Activated CD4-positive, alpha-beta memory T cell treated with anti-CD3 and anti-CD28 coated beads for 36 hours (primary cell): Measurements from ENCODE around the gene KLK6. TPM values are rescaled to one million over a fixed set of nuclear protein-coding genes. Genes with fewer than 3 reads are reported as not detected.
"Not testable (repeated sequence)": the region's sequence is repeated elsewhere in the genome, so short reads cannot be mapped to it uniquely, and the experiment has no call there.

Experiments used
- CTCF ChIA-PET: fragments of 350-600 bp; sonication (Branson Sonifier 250); formaldehyde crosslinking; loops from one replicate; lab custom pipeline; 2021; ENCODE audit warnings: antibody characterized with exemption, inconsistent platforms; lab: Charles Lee
- POLR2A ChIA-PET: fragments of 350-600 bp; sonication (Branson Sonifier 250); formaldehyde crosslinking; loops from one replicate; lab custom pipeline; 2021; ENCODE audit warnings: antibody characterized with exemption; lab: Charles Lee
- DNase-seq: peaks from one replicate; pipeline ENCODE4 v3.0.0-alpha.2; 2020
- H3K27ac Mint-ChIP-seq: one replicate; pipeline ENCODE4 v1.8.0; 2021; ENCODE audit warnings: mixed read lengths
- H3K27me3 Mint-ChIP-seq: one replicate; pipeline ENCODE4 v1.8.0; 2021; ENCODE audit warnings: mixed read lengths
- H3K36me3 Mint-ChIP-seq: one replicate; pipeline ENCODE4 v1.8.0; 2021; ENCODE audit warnings: mixed read lengths
- H3K4me1 Mint-ChIP-seq: one replicate; pipeline ENCODE4 v1.8.0; 2021; ENCODE audit warnings: low read depth, mixed read lengths
- H3K4me3 Mint-ChIP-seq: one replicate; pipeline ENCODE4 v1.8.0; 2021; ENCODE audit warnings: mild to moderate bottlenecking, mixed read lengths
- H3K9me3 Mint-ChIP-seq: one replicate; pipeline ENCODE4 v1.8.0; 2021; ENCODE audit warnings: mixed read lengths
- intact Hi-C: fragments of 100-400 bp; cut with micrococcal nuclease; formaldehyde crosslinking; loops from one replicate; pipeline ENCODE4 v1.15.1; 2023
- total RNA-seq, 2 experiments: library from RNA; stranded (reverse); gene quantifications; one replicate each; pipeline ENCODE4 v1.2.3, GENCODE V29; 2021

Gene KLK6
- total RNA-seq, 2 experiments from 2014 or later: not detected

- Mint-ChIP-seq H3K4me1 (no peaks in the 10 kb centered on the region), H3K9me3 (no peaks in the 10 kb centered on the region), H3K27ac (no peak overlapping the region), H3K27me3 (peaks cover 35% of the 10 kb centered on the region), H3K36me3 (no peaks in the 10 kb centered on the region), H3K4me3 (no peak overlapping the region)
- ChIA-PET CTCF (no interaction called here), POLR2A (no interaction called here)
- intact Hi-C loops: no loop called here
- DNase-seq: no peak
Measured at GRCh38 chr19:51003316-51003715, 33.9 kb upstream of the KLK6 start.

- Mint-ChIP-seq H3K4me1 (no peaks in the 10 kb centered on the region), H3K27ac (no peak overlapping the region), H3K27me3 (peaks cover 35% of the 10 kb centered on the region), H3K36me3 (no peaks in the 10 kb centered on the region), H3K9me3 (no peaks in the 10 kb centered on the region), H3K4me3 (no peak overlapping the region)
- ChIA-PET POLR2A (no interaction called here), CTCF (interaction anchor here (1.2 kb wide), 1 partner anchor 15 kb away, joined by 4 read pairs; no protein-coding TSS in a partner anchor)
- DNase-seq: peak; percentile 36
- intact Hi-C loops: no loop called here
Measured at GRCh38 chr19:51002542-51003311, 33.3 kb upstream of the KLK6 start.

- ChIA-PET POLR2A (no interaction called here), CTCF (interaction anchor here (1.2 kb wide), 1 partner anchor 15 kb away, joined by 4 read pairs; no protein-coding TSS in a partner anchor)
- H3K4me3 Mint-ChIP-seq: no peak overlapping the region
- no peaks in the 10 kb centered on the region for H3K9me3 Mint-ChIP-seq
- DNase-seq: no peak
- intact Hi-C loops: no loop called here
- H3K27me3 Mint-ChIP-seq: peaks cover 35% of the 10 kb centered on the region
- H3K4me1 Mint-ChIP-seq: no peaks in the 10 kb centered on the region
- no peaks in the 10 kb centered on the region for H3K36me3 Mint-ChIP-seq
- H3K27ac Mint-ChIP-seq: no peak overlapping the region
Measured at GRCh38 chr19:51002089-51002532, 32.7 kb upstream of the KLK6 start.

- H3K27ac Mint-ChIP-seq: no peak within 1 kb of the TSS
- intact Hi-C loops: no loop called here
- no peak within 1 kb of the TSS for H3K4me3 Mint-ChIP-seq
- no peaks in the 10 kb centered on the region for H3K9me3 Mint-ChIP-seq
- peaks cover 35% of the 10 kb centered on the region for H3K27me3 Mint-ChIP-seq
- ChIA-PET CTCF (no interaction called here), POLR2A (no interaction called here)
- no peaks in the 10 kb centered on the region for H3K36me3 Mint-ChIP-seq
- H3K4me1 Mint-ChIP-seq: no peaks in the 10 kb centered on the region
- DNase-seq: no peak
Measured at GRCh38 chr19:51001515-51001914, 32.1 kb upstream of the KLK6 start, which contains the start of gene KLK8. Gene KLK8 (minus strand): TSS chr19:51001604. CDS start chr19:51001167, 437 bp downstream.

GRCh38 chr19:51000981-51001380 is 31.6 kb upstream of the KLK6 start:
- Mint-ChIP-seq H3K4me1 (no peaks in the 10 kb centered on the region), H3K27ac (no peak overlapping the region), H3K36me3 (no peaks in the 10 kb centered on the region), H3K9me3 (no peaks in the 10 kb centered on the region), H3K27me3 (peaks cover 35% of the 10 kb centered on the region), H3K4me3 (no peak overlapping the region)
- no peak for DNase-seq
- ChIA-PET CTCF (no interaction called here), POLR2A (no interaction called here)
- intact Hi-C loops: no loop called here

- intact Hi-C loops: no loop called here
Measured at GRCh38 chr19:51000426-51000825, 31.0 kb upstream of the KLK6 start.

GRCh38 chr19:50998686-50999085 is 29.3 kb upstream of the KLK6 start:
- H3K36me3 Mint-ChIP-seq: no peaks in the 10 kb centered on the region
- no peak for DNase-seq
- no peaks in the 10 kb centered on the region for H3K4me1 Mint-ChIP-seq
- intact Hi-C loops: no loop called here
- POLR2A ChIA-PET: no interaction called here
- H3K27me3 Mint-ChIP-seq: peaks cover 31% of the 10 kb centered on the region
- CTCF ChIA-PET: no interaction called here
- no peak overlapping the region for H3K27ac Mint-ChIP-seq
- no peak overlapping the region for H3K4me3 Mint-ChIP-seq
- no peaks in the 10 kb centered on the region for H3K9me3 Mint-ChIP-seq

More at GRCh38 chr19:51000426-51000825, 31.0 kb upstream of the KLK6 start:
- Mint-ChIP-seq H3K9me3 (no peaks in the 10 kb centered on the region), H3K4me1 (no peaks in the 10 kb centered on the region), H3K36me3 (no peaks in the 10 kb centered on the region), H3K27me3 (peaks cover 35% of the 10 kb centered on the region), H3K27ac (no peak overlapping the region), H3K4me3 (no peak overlapping the region)
- POLR2A ChIA-PET: no interaction called here
- CTCF ChIA-PET: no interaction called here
- no peak for DNase-seq

- Mint-ChIP-seq H3K27me3 (peaks cover 27% of the 10 kb centered on the region), H3K9me3 (no peaks in the 10 kb centered on the region), H3K36me3 (no peaks in the 10 kb centered on the region), H3K27ac (no peak overlapping the region), H3K4me1 (no peaks in the 10 kb centered on the region), H3K4me3 (no peak overlapping the region)
- DNase-seq: no peak
- CTCF ChIA-PET: no interaction called here
- POLR2A ChIA-PET: no interaction called here
- intact Hi-C loops: no loop called here
Measured at GRCh38 chr19:50998061-50998460, 28.7 kb upstream of the KLK6 start.

GRCh38 chr19:50994129-50994528 is 24.7 kb upstream of the KLK6 start:
- Mint-ChIP-seq H3K4me1 (no peaks in the 10 kb centered on the region), H3K36me3 (no peaks in the 10 kb centered on the region), H3K9me3 (no peaks in the 10 kb centered on the region), H3K4me3 (no peak overlapping the region), H3K27ac (no peak overlapping the region), H3K27me3 (peaks cover 19% of the 10 kb centered on the region)
- intact Hi-C loops: no loop called here
- POLR2A ChIA-PET: no interaction called here
- CTCF ChIA-PET: no interaction called here
- no peak for DNase-seq

GRCh38 chr19:50992666-50993035 is 23.3 kb upstream of the KLK6 start:
- no peak for DNase-seq
- H3K4me1 Mint-ChIP-seq: no peaks in the 10 kb centered on the region
- H3K36me3 Mint-ChIP-seq: no peaks in the 10 kb centered on the region
- no peaks in the 10 kb centered on the region for H3K9me3 Mint-ChIP-seq
- CTCF ChIA-PET: no interaction called here
- POLR2A ChIA-PET: no interaction called here
- no peak overlapping the region for H3K4me3 Mint-ChIP-seq
- intact Hi-C loops: no loop called here
- peaks cover 24% of the 10 kb centered on the region for H3K27me3 Mint-ChIP-seq
- no peak overlapping the region for H3K27ac Mint-ChIP-seq

GRCh38 chr19:50984416-50984815 is 15.0 kb upstream of the KLK6 start:
- H3K36me3 Mint-ChIP-seq, H3K4me3 Mint-ChIP-seq, H3K4me1 Mint-ChIP-seq, H3K27ac Mint-ChIP-seq, POLR2A ChIA-PET, intact Hi-C loops, CTCF ChIA-PET, H3K9me3 Mint-ChIP-seq, DNase-seq: not testable (repeated sequence)
- peaks cover 43% of the 10 kb centered on the region for H3K27me3 Mint-ChIP-seq

- intact Hi-C loops: no loop called here
- Mint-ChIP-seq H3K27ac (no peak within 1 kb of the TSS), H3K4me3 (no peak within 1 kb of the TSS), H3K36me3 (no peaks in the 10 kb centered on the region), H3K9me3 (no peaks in the 10 kb centered on the region), H3K4me1 (no peaks in the 10 kb centered on the region), H3K27me3 (peaks cover 40% of the 10 kb centered on the region)
- DNase-seq: no peak
- ChIA-PET POLR2A (no interaction called here), CTCF (no interaction called here)
Measured at GRCh38 chr19:50983625-50984292, 14.4 kb upstream of the KLK6 start, which contains the start of gene KLK7. Gene KLK7 (minus strand): TSS chr19:50983917. CDS start chr19:50982399, 1,518 bp downstream.
